Measurements from ENCODE around the gene NFE2L1. TPM values are rescaled to one million over a fixed set of nuclear protein-coding genes. Genes with fewer than 3 reads are reported as not detected.

The NFE2L1 gene
- total RNA-seq, 3 donors from 2014 or later = 182 to 275 (median 247) TPM

DNA sequence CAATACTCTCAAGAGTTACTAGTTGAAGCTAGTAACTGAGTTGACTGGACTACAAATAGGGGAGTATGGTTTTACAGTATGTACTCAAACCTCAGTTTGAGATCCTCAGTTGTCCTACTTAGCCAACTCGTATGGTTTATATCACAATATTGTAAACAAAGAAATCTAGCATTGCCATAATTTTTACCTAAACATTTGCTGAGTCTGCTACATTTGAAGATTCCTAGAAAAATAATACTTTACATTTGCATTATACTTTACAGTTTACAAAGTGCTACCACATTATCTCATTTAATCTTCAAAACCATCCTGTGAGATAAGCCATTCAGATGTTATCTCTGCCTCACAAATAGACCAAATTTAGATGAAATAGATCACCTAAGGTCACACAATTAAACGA, 36.8 kb downstream of the NFE2L1 start:
- Histone ChIP-seq H3K9me3 (no peaks in the 10 kb centered on the region), H3K4me3 (no peak overlapping the region), H3K4me1 (ENCODE audit: low read depth) (peaks cover 10% of the 10 kb centered on the region), H3K36me3 (ENCODE audit: low read depth) (no peaks in the 10 kb centered on the region)
- TF ChIP-seq, protein P1, sequence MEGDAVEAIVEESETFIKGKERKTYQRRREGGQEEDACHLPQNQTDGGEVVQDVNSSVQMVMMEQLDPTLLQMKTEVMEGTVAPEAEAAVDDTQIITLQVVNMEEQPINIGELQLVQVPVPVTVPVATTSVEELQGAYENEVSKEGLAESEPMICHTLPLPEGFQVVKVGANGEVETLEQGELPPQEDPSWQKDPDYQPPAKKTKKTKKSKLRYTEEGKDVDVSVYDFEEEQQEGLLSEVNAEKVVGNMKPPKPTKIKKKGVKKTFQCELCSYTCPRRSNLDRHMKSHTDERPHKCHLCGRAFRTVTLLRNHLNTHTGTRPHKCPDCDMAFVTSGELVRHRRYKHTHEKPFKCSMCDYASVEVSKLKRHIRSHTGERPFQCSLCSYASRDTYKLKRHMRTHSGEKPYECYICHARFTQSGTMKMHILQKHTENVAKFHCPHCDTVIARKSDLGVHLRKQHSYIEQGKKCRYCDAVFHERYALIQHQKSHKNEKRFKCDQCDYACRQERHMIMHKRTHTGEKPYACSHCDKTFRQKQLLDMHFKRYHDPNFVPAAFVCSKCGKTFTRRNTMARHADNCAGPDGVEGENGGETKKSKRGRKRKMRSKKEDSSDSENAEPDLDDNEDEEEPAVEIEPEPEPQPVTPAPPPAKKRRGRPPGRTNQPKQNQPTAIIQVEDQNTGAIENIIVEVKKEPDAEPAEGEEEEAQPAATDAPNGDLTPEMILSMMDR (IDR thresholded peaks at IDR 0.05) = no peak
- ATAC-seq (no peak), DNase-seq (no peak)
- intact Hi-C loops (cut with DNase I, micrococcal nuclease) = no loop called here

DNA sequence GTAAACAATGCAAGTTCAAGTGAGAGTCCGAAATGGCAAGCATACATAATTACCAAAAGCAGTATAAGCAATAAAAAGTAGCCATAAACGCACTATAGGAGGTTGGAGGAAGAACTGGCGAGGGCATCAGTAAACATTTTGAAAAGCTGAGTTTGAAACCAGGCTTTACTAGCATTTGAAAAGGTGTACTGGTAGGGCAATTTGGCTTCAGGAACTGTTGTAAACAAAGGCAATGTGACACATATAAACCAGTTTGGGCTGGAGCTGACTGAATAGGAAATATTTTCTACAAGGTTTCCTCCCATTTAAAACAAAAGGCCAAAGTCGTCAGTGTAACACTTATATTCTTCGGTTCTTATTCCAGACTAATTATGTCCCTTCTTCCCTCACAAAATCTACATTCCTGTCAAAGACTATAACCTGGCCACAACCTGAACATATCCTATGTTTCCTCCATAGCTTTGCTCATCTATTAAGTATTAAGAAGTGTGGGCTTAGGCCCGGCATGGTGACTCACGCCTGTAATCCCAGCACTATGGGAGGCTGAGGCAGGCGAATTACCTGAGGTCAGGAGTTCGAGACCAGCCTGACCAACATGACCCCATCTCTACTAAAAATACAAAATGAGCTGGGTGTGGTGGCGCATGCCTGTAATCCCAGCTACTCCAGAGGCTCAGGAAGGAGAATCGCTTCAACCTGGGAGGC, 45.3 kb downstream of the NFE2L1 start:
- intact Hi-C loops (cut with DNase I, micrococcal nuclease) = no loop called here
- DNase-seq (peak in 2 of 3 donors; percentile 38 to 58), ATAC-seq (peak; percentile 92)
- no peaks in the 10 kb centered on the region for H3K36me3 ChIP-seq (ENCODE audit: low read depth)
- TF ChIP-seq, protein P1 (IDR thresholded peaks at IDR 0.05) = no peak
- H3K9me3 ChIP-seq = no peaks in the 10 kb centered on the region
- peaks cover 27% of the 10 kb centered on the region for H3K4me1 ChIP-seq (ENCODE audit: low read depth)
- H3K4me3 ChIP-seq = no peak overlapping the region

DNA sequence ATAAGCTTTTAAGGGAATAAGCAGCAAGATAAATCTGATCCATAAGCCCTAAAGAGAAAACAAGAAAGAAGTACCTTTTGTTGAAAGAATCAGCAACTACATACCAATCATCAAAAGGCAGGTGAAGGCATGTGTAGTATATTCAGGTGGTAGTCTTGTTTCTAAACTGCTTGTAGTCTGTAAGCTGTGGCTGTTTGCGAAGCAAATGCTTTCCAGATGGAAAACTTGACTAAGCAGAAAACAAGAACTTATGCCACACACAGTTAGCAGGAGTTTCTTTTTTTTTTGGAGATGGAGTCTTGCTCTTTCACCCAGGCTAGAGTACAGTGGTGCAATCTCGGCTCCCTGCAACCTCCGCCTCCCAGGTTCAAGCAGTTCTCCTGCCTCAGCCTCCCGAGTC, 47.5 kb downstream of the NFE2L1 start:
- no peak for ATAC-seq

DNA sequence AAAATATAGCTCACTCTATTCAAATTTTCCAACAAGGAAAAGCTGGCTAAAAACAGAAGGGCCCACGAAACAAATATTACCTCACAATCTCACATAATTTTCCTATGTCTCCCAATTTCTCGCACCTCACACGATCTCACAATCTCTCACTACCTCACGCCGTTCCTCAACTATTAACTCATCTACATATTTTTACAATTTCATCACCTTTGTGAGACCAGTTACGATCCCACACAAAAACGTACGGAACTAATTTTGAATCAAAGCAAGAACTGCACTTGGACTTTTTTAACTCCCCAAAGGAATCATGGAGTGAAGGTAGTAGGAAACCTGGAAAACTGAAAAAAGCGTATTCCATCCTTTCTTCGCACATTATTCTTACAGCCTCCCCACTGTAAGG, 52.0 kb downstream of the NFE2L1 start:
- H3K4me3 ChIP-seq = no peak overlapping the region
- TF ChIP-seq, protein P1 (IDR thresholded peaks at IDR 0.05) = no peak
- H3K36me3 ChIP-seq (ENCODE audit: low read depth) = no peaks in the 10 kb centered on the region
- peaks cover 3% of the 10 kb centered on the region for H3K9me3 ChIP-seq
- peaks cover 36% of the 10 kb centered on the region for H3K4me1 ChIP-seq (ENCODE audit: low read depth)
- intact Hi-C loops (cut with DNase I, micrococcal nuclease) = no loop called here
- DNase-seq (no peak), ATAC-seq (no peak)

More for the DNA sequence above, 47.5 kb downstream of the NFE2L1 start:
- H3K9me3 ChIP-seq = no peaks in the 10 kb centered on the region
- intact Hi-C loops (cut with DNase I, micrococcal nuclease) = no loop called here
- H3K4me3 ChIP-seq = no peak overlapping the region
- H3K4me1 ChIP-seq (ENCODE audit: low read depth) = peaks cover 35% of the 10 kb centered on the region
- TF ChIP-seq, protein P1 (IDR thresholded peaks at IDR 0.05) = no peak
- DNase-seq = no peak
- H3K36me3 ChIP-seq (ENCODE audit: low read depth) = no peaks in the 10 kb centered on the region

DNA sequence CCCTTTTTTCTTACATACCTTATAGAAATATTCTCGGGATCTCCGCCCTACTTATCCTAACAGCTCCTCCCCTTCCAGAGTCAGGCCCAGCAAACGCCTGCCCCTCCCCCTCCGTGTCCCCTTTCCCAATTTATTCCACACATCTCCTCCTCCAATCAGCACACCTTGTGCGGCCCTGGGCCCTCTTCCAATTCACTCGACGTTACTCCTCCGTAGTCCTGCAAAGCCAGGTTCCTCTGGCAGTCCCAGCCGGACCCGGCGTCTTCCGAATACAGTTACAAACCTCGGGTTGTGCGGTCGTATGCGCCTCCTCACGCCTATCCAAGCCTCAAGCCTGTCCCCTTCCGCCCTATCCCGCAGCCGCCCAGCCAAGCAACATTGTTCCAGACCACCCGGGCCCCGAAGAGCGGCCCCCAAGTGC, 52.4 kb downstream of the NFE2L1 start:
- TF ChIP-seq, protein P1 (IDR thresholded peaks at IDR 0.05) = no peak
- H3K4me3 ChIP-seq = peak overlapping the region; percentile 48
- intact Hi-C loops (cut with DNase I, micrococcal nuclease) = no loop called here
- ATAC-seq (peak; percentile 33), DNase-seq (peak in 2 of 3 donors; percentile 68 to 73)
- H3K36me3 ChIP-seq (ENCODE audit: low read depth) = no peaks in the 10 kb centered on the region
- peaks cover 3% of the 10 kb centered on the region for H3K9me3 ChIP-seq
- H3K4me1 ChIP-seq (ENCODE audit: low read depth) = peaks cover 32% of the 10 kb centered on the region

Measured in mucosa of descending colon (tissue), 3 donors.